ENCODE data around the gene SLC9A4. TPM values are rescaled to one million over a fixed set of nuclear protein-coding genes. Genes with fewer than 3 reads are reported as not detected.
"Not testable (repeated sequence)": the region's sequence is repeated elsewhere in the genome, so short reads cannot be mapped to it uniquely, and the experiment has no call there.

SLC9A4 gene
- total and polyA plus RNA-seq, 2 of the 4 experiments (the other 2 are of a cell fraction), result not detected

GRCh38 chr2:102562542-102562941 lies 89.5 kb downstream of the SLC9A4 start:
- H4K20me1 ChIP-seq (ENCODE audit: insufficient read depth, low read length); H3K23ac ChIP-seq (ENCODE audit: low read depth, low read length); CTCF ChIA-PET; POLR2A ChIA-PET (ENCODE audit: unreplicated experiment); H3K9me3 ChIP-seq (ENCODE audit: control insufficient read depth, insufficient read depth, low read length); H4K5ac ChIP-seq (ENCODE audit: low read depth, low read length); ATAC-seq (ENCODE audit: low read depth); H3K18ac ChIP-seq (ENCODE audit: low read depth, low read length); H2BK20ac ChIP-seq (ENCODE audit: low read depth, low read length); H3K56ac ChIP-seq (ENCODE audit: extremely low read depth, insufficient read depth, low read length); H3K27me3 ChIP-seq (ENCODE audit: control insufficient read depth, insufficient read depth, low read length); DNase-seq; H2BK120ac ChIP-seq (ENCODE audit: low read depth, low read length); H3K9ac ChIP-seq (ENCODE audit: low read depth, low read length); H3K14ac ChIP-seq (replicated peaks; ENCODE audit: low read depth, low read length); H2BK5ac ChIP-seq (ENCODE audit: low read depth, low read length, poor library complexity, severe bottlenecking); in situ Hi-C loops (cut with MboI; ENCODE audit: low sequenced_read_pairs); H2AFZ ChIP-seq (replicated peaks; ENCODE audit: low read length, poor library complexity); H3K4me1 ChIP-seq (ENCODE audit: control insufficient read depth, insufficient read depth, low read length); BruUV-seq (replicated peaks); dilution Hi-C loops (cut with HindIII; ENCODE audit: low sequenced_read_pairs, unreplicated experiment); H3K36me3 ChIP-seq (ENCODE audit: control insufficient read depth, insufficient read depth, low read length); H3K9me1 ChIP-seq (ENCODE audit: insufficient read depth, low read length); H3K4me3 ChIP-seq (ENCODE audit: insufficient read depth, low read depth, low read length); H2AK9ac ChIP-seq (replicated peaks; ENCODE audit: low read depth, low read length, poor library complexity); H3K79me1 ChIP-seq (ENCODE audit: low read depth in 1 of 2, low read length in 2 of 2); H3K4ac ChIP-seq (ENCODE audit: low read depth, low read length); H4K91ac ChIP-seq (ENCODE audit: insufficient read depth, low read depth, low read length); H2BK15ac ChIP-seq (ENCODE audit: low read depth, low read length); H3K27ac ChIP-seq (ENCODE audit: insufficient read depth, low read length); H4K8ac ChIP-seq (ENCODE audit: low read depth in 2 of 2, low read length in 2 of 2); intact Hi-C loops (cut with micrococcal nuclease); H3K4me2 ChIP-seq (ENCODE audit: low read depth, low read length); H2AK5ac ChIP-seq (ENCODE audit: low read depth, low read length): not testable (repeated sequence)
- no CpG with 5 or more reads among the region's 1 CpG for WGBS, 2 experiments (ENCODE audit: extremely low coverage in 2 of 2, insufficient read length in 1 of 2)
